Measurements from ENCODE around the gene CUTA. TPM values are rescaled to one million over a fixed set of nuclear protein-coding genes. Genes with fewer than 3 reads are reported as not detected.

Gene CUTA
- total RNA-seq, 1 experiment from 2014 or later = 186 TPM

DNA sequence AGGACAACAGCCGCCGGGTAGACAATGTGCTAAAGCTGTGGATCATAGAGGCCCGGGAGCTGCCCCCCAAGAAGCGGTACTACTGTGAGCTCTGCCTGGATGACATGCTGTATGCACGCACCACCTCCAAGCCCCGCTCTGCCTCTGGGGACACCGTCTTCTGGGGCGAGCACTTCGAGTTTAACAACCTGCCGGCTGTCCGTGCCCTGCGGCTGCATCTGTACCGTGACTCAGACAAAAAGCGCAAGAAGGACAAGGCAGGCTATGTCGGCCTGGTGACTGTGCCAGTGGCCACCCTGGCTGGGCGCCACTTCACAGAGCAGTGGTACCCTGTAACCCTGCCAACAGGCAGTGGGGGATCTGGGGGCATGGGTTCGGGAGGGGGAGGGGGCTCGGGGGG lies 19.8 kb upstream of the CUTA start:
- Histone ChIP-seq H3K27ac (ENCODE audit: low read depth, low read length) (no peak overlapping the region), H4K20me1 (ENCODE audit: insufficient read depth) (no peaks in the 10 kb centered on the region), H3K36me3 (ENCODE audit: control insufficient read depth in 1 of 2, insufficient read depth in 2 of 2, low read length in 2 of 2) (peaks cover 2 to 7% of the 10 kb centered on the region in 2 experiments; a peak in 2 of 4 replicates), H3K27me3 (ENCODE audit: insufficient read depth, low read length) (no peaks in the 10 kb centered on the region), H3K9me2 (ENCODE audit: insufficient read depth) (no peaks in the 10 kb centered on the region), H2AFZ (ENCODE audit: low read depth, low read length, poor library complexity, severe bottlenecking) (no peak overlapping the region), H3K79me2 (ENCODE audit: insufficient read depth, low read length) (no peaks in the 10 kb centered on the region), H3K9ac (ENCODE audit: low read length) (no peak overlapping the region), H3K9me3 (ENCODE audit: control insufficient read depth in 1 of 2, insufficient read depth in 1 of 2, low read depth in 1 of 2, low read length in 2 of 2) (no peaks in the 10 kb centered on the region), H3K4me2 (ENCODE audit: low read length) (no peak overlapping the region), H3K4me1 (ENCODE audit: control insufficient read depth in 1 of 2, insufficient read depth in 2 of 2, low read length in 2 of 2) (peaks cover 2 to 20% of the 10 kb centered on the region in 2 experiments; a peak in 3 of 4 replicates), H3K4me3 (replicated peaks in 1 of 2; ENCODE audit: low read depth in 1 of 2, low read length in 2 of 2) (no peak overlapping the region)
- no TSS peak for BruUV-seq (replicated peaks)
- intact Hi-C loops (cut with micrococcal nuclease) = no loop called here
- no peak for ATAC-seq
- POLR2A ChIA-PET = no interaction called here
- RAD21 ChIA-PET (ENCODE audit: low non-redundant PET in 1 of 2, low total read pairs in 2 of 2, uncharacterized antibody in 2 of 2, unreplicated experiment in 2 of 2) = no interaction called here
- TF ChIP-seq ZFX (IDR thresholded peaks at IDR 0.05) (no peak), FOSL1 (IDR thresholded peaks at IDR 0.05; ENCODE audit: low read depth) (no peak), CBX3 (IDR thresholded peaks at IDR 0.05; ENCODE audit: low read depth) (no peak), CEBPB (IDR thresholded peaks at IDR 0.05; ENCODE audit: low read depth) (no peak), SRF (IDR thresholded peaks at IDR 0.05; ENCODE audit: low read depth) (no peak), TCF7L2 (IDR thresholded peaks at IDR 0.05; ENCODE audit: borderline replicate concordance, extremely low read depth, insufficient read depth, insufficient read length) (no peak)
- TF ChIP-seq, protein P1, sequence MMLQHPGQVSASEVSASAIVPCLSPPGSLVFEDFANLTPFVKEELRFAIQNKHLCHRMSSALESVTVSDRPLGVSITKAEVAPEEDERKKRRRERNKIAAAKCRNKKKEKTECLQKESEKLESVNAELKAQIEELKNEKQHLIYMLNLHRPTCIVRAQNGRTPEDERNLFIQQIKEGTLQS (IDR thresholded peaks at IDR 0.05) = no peak
- TF ChIP-seq, protein P2, sequence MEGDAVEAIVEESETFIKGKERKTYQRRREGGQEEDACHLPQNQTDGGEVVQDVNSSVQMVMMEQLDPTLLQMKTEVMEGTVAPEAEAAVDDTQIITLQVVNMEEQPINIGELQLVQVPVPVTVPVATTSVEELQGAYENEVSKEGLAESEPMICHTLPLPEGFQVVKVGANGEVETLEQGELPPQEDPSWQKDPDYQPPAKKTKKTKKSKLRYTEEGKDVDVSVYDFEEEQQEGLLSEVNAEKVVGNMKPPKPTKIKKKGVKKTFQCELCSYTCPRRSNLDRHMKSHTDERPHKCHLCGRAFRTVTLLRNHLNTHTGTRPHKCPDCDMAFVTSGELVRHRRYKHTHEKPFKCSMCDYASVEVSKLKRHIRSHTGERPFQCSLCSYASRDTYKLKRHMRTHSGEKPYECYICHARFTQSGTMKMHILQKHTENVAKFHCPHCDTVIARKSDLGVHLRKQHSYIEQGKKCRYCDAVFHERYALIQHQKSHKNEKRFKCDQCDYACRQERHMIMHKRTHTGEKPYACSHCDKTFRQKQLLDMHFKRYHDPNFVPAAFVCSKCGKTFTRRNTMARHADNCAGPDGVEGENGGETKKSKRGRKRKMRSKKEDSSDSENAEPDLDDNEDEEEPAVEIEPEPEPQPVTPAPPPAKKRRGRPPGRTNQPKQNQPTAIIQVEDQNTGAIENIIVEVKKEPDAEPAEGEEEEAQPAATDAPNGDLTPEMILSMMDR (IDR thresholded peaks at IDR 0.05 in 2 of 3, conservative IDR thresholded peaks at IDR 0.05 in 1 of 3; ENCODE audit: borderline replicate concordance in 1 of 3, insufficient read depth in 1 of 3, low read depth in 2 of 3, low read length in 2 of 3) = no peak
- TF ChIP-seq, protein P3, sequence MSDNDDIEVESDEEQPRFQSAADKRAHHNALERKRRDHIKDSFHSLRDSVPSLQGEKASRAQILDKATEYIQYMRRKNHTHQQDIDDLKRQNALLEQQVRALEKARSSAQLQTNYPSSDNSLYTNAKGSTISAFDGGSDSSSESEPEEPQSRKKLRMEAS (IDR thresholded peaks at IDR 0.05) = no peak
- CTCF ChIA-PET = no interaction called here
- no peak for DNase-seq (ENCODE audit: low read depth, low spot score)
